GM21390 (cell line): ENCODE results near the gene METTL26.

ENCODE experiments used
- ATAC-seq: cut with Tn5 transposase; IDR thresholded peaks from one replicate; pipeline ENCODE4 v1.9.1; 2021; ENCODE audit not compliant: unreplicated experiment

METTL26 gene

GRCh38 chr16:627454-628239 is 8.5 kb downstream of the METTL26 start:
- ATAC-seq, result no peak

- no peak for ATAC-seq
Observed at GRCh38 chr16:626787-627453, 9.2 kb downstream of the METTL26 start.

GRCh38 chr16:625977-626765 is 9.9 kb downstream of the METTL26 start:
- ATAC-seq, result no peak

- no peak for ATAC-seq
Observed at GRCh38 chr16:625117-625976, 10.8 kb downstream of the METTL26 start.

- ATAC-seq, result no peak
Observed at GRCh38 chr16:624526-625070, 11.5 kb downstream of the METTL26 start.

- no peak for ATAC-seq
Observed at GRCh38 chr16:622920-623280, 13.2 kb downstream of the METTL26 start.

- ATAC-seq, result no peak
Observed at GRCh38 chr16:621526-622105, 14.5 kb downstream of the METTL26 start.

GRCh38 chr16:620700-621525 is 15.2 kb downstream of the METTL26 start:
- ATAC-seq, result no peak

GRCh38 chr16:619476-620100 is 16.5 kb downstream of the METTL26 start:
- ATAC-seq, result no peak

- no peak for ATAC-seq
Observed at GRCh38 chr16:617855-618254, 18.2 kb downstream of the METTL26 start.

GRCh38 chr16:616733-617586 is 19.1 kb downstream of the METTL26 start:
- ATAC-seq, result no peak

GRCh38 chr16:615122-615521 is 21.0 kb downstream of the METTL26 start:
- no peak for ATAC-seq

- no peak for ATAC-seq
Observed at GRCh38 chr16:610513-611381, 25.4 kb downstream of the METTL26 start.

GRCh38 chr16:609984-610383 is 26.1 kb downstream of the METTL26 start:
- no peak for ATAC-seq

- ATAC-seq, result no peak
Observed at GRCh38 chr16:609316-609715, 26.8 kb downstream of the METTL26 start.

- ATAC-seq, result no peak
Observed at GRCh38 chr16:608019-608418, 28.1 kb downstream of the METTL26 start.

GRCh38 chr16:606656-607307 is 29.3 kb downstream of the METTL26 start:
- no peak for ATAC-seq
